Suppressor macrophage (primary cell): Measurements from ENCODE around the gene DPM1.

Source experiments
- DNase-seq, 4 experiments: peaks; one replicate each; pipeline ENCODE4 v3.0.0-alpha.2; 2020 to 2022

The DPM1 gene

GRCh38 chr20:50930139-50930975 lies 28.0 kb downstream of the DPM1 start:
- peak in 3 of 4 experiments; percentile 8 to 61 (median 40) for DNase-seq

GRCh38 chr20:50929299-50930138 lies 28.8 kb downstream of the DPM1 start:
- DNase-seq = peak; percentile 93 to 96 (median 96)

GRCh38 chr20:50928469-50928868 lies 29.9 kb downstream of the DPM1 start:
- no peak for DNase-seq

- DNase-seq = peak in 2 of 4 experiments; percentile 23 to 30
These were observed 31.8 kb downstream of the DPM1 start for GRCh38 chr20:50926530-50926929.

GRCh38 chr20:50924261-50924920 lies 33.9 kb downstream of the DPM1 start:
- peak; percentile 3 to 53 (median 30) for DNase-seq

- DNase-seq = no peak
These were observed 36.4 kb downstream of the DPM1 start for GRCh38 chr20:50921803-50922501.

- no peak for DNase-seq
These were observed 37.3 kb downstream of the DPM1 start for GRCh38 chr20:50920997-50921396.

- no peak for DNase-seq
These were observed 38.8 kb downstream of the DPM1 start for GRCh38 chr20:50919567-50919966.

GRCh38 chr20:50918403-50918802 lies 39.9 kb downstream of the DPM1 start:
- no peak for DNase-seq

GRCh38 chr20:50916934-50917333 lies 41.4 kb downstream of the DPM1 start:
- no peak for DNase-seq

GRCh38 chr20:50916257-50916656 lies 42.1 kb downstream of the DPM1 start:
- DNase-seq = no peak

- no peak for DNase-seq
These were observed 42.9 kb downstream of the DPM1 start for GRCh38 chr20:50915424-50915823.

GRCh38 chr20:50913690-50914375 lies 44.5 kb downstream of the DPM1 start:
- no peak for DNase-seq

GRCh38 chr20:50911716-50912115 lies 46.6 kb downstream of the DPM1 start:
- DNase-seq = no peak

- DNase-seq = no peak
These were observed 47.3 kb downstream of the DPM1 start for GRCh38 chr20:50911030-50911429.

- peak in 1 of 4 experiments; percentile 12 for DNase-seq
These were observed 48.9 kb downstream of the DPM1 start for GRCh38 chr20:50909413-50909812.

- DNase-seq = no peak
These were observed 54.2 kb downstream of the DPM1 start for GRCh38 chr20:50904067-50904570.

- DNase-seq = no peak
These were observed 54.8 kb downstream of the DPM1 start for GRCh38 chr20:50903353-50904051.

- DNase-seq = no peak
These were observed 57.0 kb downstream of the DPM1 start for GRCh38 chr20:50901301-50901700.

- no peak for DNase-seq
These were observed 58.1 kb downstream of the DPM1 start for GRCh38 chr20:50900261-50900660.

GRCh38 chr20:50898475-50898874 lies 59.9 kb downstream of the DPM1 start:
- DNase-seq = no peak
